PFSK-1 (cell line): ENCODE results near the gene MARCKSL1.

ENCODE experiments used
- FOXP2 ChIP-seq: optimal IDR thresholded peaks from 2 replicates; pipeline ENCODE3; 2011; ENCODE audit warnings: borderline replicate concordance, control low read depth, inconsistent platforms; ENCODE audit not compliant: insufficient read depth; ENCODE audit errors: extremely low read length, extremely low read depth
- POLR2AphosphoS5 ChIP-seq: IDR thresholded peaks from 2 replicates; pipeline ENCODE4 v1.6.1; 2012; ENCODE audit warnings: low read depth, mild to moderate bottlenecking, control low read depth, low read length, moderate library complexity
- REST ChIP-seq, 2 experiments: IDR thresholded peaks; 2 replicates each; pipeline versions ENCODE4 v1.6.1 to v1.8.0; 2011 to 2012; ENCODE audit warnings: low read depth in 2 of 2, low read length in 2 of 2, control low read depth in 1 of 2, inconsistent platforms in 1 of 2, mild to moderate bottlenecking in 1 of 2, moderate library complexity in 1 of 2; ENCODE audit not compliant: insufficient read depth in 1 of 2
- SIN3A ChIP-seq: IDR thresholded peaks from 2 replicates; pipeline ENCODE4 v1.6.1; 2012; ENCODE audit warnings: mild to moderate bottlenecking, low read length, moderate library complexity, borderline replicate concordance; ENCODE audit not compliant: insufficient read depth
- TAF1 ChIP-seq: IDR thresholded peaks from 2 replicates; pipeline ENCODE4 v1.6.1; 2012; ENCODE audit warnings: low read length, control low read depth, borderline replicate concordance; ENCODE audit not compliant: insufficient read depth

MARCKSL1 gene

DNA sequence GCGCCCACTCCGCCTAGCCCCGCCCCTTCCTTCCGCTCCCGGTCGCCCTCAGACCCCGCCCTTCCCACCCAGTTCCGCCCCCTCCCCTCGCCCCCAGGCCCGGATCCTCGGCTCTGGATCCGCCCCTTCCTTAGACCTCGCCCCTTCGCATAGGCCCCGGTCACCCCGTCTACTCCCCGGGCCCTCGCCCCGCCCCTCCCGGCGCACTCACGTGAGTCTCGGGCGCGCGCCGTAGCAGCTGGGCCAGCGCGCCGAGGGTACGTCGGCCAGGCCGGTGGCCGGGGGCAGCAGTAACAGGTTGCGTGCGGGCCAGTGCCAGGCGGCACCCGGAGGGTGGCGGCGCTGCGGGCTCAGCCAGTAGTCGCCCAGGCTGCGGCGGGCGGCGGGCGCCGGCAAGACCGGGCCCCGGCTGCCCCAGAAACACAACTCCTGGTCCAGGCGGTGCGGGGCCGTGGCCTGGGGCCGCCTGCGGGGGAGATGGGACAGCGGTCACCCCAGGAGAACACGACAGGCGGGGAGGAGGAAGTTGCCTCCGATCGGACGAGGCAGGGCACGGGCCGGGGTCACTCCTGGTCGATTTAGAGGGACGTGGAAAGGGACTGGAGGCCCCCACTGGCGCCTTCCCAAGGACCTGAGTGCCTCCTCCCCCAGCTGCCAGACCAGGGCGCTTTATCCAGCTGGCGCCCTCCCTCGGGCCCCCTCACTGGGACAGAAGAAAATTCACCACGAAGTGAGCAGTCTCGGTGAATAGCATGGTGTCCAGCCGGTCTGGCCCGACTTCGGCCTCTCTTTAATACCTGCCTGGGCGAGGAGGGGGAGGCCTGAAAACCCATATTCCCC is 15.6 kb upstream of the MARCKSL1 start:
- TF ChIP-seq TAF1 (no peak), FOXP2 (peak; percentile 61)

DNA sequence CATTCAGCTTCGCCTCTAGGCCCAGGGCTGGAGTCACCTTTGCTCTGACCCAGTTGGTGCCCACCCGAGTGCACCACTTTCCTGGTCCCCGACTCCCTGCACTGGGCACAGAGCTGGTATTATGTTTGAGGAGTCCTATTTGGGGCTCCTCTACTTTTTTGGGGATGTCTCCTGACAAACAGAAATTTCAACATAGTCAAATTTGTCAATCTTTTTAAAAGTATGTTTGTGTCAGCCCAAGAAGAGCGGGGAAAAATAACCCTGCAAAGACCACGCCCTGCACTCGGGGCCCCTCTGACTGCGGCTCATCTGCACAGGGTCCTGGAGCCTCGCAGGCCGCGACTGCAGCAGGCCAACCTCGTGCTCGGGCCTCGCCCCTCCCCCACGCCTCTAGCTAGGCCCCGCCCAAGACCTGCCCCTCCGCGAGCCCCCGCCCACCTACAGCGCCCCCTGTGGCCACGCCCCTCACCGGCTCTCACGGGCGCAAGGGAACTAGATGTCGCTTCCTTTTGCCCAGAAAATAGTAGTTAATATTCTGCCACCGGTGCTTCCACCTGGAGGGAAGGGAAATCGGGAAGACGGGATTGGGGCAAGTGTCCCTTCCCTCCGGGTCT is 14.9 kb upstream of the MARCKSL1 start:
- TF ChIP-seq TAF1 (no peak), SIN3A (no peak), POLR2AphosphoS5 (no peak), FOXP2 (no peak), REST (IDR thresholded peaks at IDR 0.05; ENCODE audit: insufficient read depth in 1 of 2, low read depth in 2 of 2, low read length in 2 of 2) (no peak)

DNA sequence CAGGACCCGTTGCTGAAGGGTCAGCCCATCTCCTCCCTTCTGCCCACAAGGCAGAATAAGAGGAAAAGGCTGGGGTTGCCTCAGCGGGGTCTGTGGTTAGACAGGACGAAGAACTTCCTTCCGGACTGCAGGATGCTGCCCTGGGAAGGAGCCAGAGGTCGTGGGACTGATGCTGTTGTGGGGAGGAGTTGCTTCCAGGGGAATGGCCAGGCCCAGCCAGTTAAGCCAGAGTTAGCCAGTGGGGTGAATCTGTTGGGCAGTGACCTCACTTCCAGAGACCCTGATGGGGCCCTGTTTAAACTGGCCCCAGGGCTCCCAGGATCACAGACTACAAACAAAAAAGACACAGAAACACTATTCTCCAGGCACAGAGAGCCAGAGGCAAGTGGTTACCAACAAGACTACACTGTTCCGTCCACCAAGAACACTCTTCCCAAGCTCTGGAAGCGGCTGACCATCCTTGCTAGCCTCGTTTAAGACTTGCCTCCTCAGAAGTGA is 13.2 kb upstream of the MARCKSL1 start:
- no peak for TF ChIP-seq TAF1
- no peak for TF ChIP-seq SIN3A
- TF ChIP-seq POLR2AphosphoS5, result no peak
- TF ChIP-seq FOXP2, result peak; percentile 58
- peak in 1 of 2 experiments; percentile 55; a peak in 1 of 4 replicates for TF ChIP-seq REST (IDR thresholded peaks at IDR 0.05; ENCODE audit: insufficient read depth in 1 of 2, low read depth in 2 of 2, low read length in 2 of 2)

GRCh38 chr1:32346532-32347157 is 10.6 kb upstream of the MARCKSL1 start:
- TF ChIP-seq TAF1, result no peak
- no peak for TF ChIP-seq SIN3A
- no peak for TF ChIP-seq FOXP2
- TF ChIP-seq REST (IDR thresholded peaks at IDR 0.05; ENCODE audit: insufficient read depth in 1 of 2, low read depth in 2 of 2, low read length in 2 of 2), result no peak

DNA sequence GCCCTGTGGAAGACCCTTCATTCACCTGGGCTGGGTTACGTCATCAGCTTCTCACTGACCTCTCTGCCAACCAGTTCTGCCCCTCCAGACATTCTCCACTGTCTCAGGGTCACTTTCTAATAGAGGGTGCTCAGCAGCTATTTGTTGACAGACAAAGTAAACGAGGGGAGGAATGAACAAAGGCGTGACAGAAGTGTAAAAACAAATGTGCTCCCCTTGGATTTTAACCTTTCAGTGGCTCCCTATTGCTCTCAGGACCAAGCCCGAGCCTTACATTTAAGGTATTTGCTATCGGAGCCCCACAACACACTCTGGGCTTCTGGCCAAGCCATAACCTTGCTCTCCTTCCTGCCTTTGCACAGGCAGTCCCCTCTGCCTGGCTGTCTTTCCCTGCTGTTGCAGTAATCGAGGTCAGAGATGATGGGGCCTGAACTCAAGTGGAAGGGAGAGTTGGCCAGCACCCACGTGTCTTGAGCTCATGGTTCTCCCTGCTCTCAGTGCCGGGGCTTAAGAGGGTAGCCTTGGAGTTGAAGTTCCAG is 9.3 kb upstream of the MARCKSL1 start:
- TF ChIP-seq FOXP2, result no peak
- TF ChIP-seq REST (IDR thresholded peaks at IDR 0.05; ENCODE audit: insufficient read depth in 1 of 2, low read depth in 2 of 2, low read length in 2 of 2), result no peak
- no peak for TF ChIP-seq TAF1
- no peak for TF ChIP-seq SIN3A
- no peak for TF ChIP-seq POLR2AphosphoS5
